Suprapubic skin (tissue), 4 donors: ENCODE measurements around the gene PLAAT5.

Experiments
- EP300 ChIP-seq: sonication (generic); formaldehyde crosslinking; IDR thresholded peaks from one replicate; pipeline ENCODE4 v1.6.1; 2017; ENCODE audit warnings: antibody characterized with exemption
- POLR2A ChIP-seq, 2 donors: fragments of 450-650 bp; IDR thresholded peaks; one replicate each; pipeline ENCODE4 v1.6.1; 2017; ENCODE audit warnings: antibody characterized with exemption in 2 of 2, mild to moderate bottlenecking in 2 of 2, moderate library complexity in 2 of 2
- POLR2AphosphoS5 ChIP-seq, 3 donors: sonication (generic); formaldehyde crosslinking; IDR thresholded peaks; one replicate each; pipeline ENCODE4 v1.6.1; 2017; ENCODE audit warnings: antibody characterized with exemption in 3 of 3
- TF ChIP-seq, protein P1 (sequence below), 2 donors: fragments of 200-600 bp in 1 of 2; fragments of 450-650 bp in 1 of 2; sonication (generic) in 1 of 2; IDR thresholded peaks; one replicate each; pipeline ENCODE4 v1.5.1; 2016 to 2019; ENCODE audit warnings: antibody characterized with exemption in 2 of 2, mild to moderate bottlenecking in 1 of 2, moderate library complexity in 1 of 2

DNA sequence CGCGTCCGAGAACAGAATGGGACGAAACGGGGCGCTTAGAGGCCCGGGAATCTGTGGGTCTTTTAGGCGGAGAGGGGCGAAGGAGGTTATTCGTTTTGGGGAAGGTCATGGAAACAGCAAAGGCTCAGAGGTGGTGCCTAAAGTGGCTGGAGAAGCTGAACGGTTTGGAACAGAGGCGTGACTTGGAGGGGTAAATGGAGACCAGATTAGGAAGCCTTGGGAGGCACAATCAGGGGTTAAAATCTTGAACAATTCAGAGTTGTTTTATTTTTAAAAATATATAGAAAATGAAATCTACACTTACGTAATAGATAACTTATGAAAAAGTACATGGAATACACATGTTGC is 247 bp upstream of the PLAAT5 start:
- no peak for TF ChIP-seq EP300
- TF ChIP-seq, protein P1, sequence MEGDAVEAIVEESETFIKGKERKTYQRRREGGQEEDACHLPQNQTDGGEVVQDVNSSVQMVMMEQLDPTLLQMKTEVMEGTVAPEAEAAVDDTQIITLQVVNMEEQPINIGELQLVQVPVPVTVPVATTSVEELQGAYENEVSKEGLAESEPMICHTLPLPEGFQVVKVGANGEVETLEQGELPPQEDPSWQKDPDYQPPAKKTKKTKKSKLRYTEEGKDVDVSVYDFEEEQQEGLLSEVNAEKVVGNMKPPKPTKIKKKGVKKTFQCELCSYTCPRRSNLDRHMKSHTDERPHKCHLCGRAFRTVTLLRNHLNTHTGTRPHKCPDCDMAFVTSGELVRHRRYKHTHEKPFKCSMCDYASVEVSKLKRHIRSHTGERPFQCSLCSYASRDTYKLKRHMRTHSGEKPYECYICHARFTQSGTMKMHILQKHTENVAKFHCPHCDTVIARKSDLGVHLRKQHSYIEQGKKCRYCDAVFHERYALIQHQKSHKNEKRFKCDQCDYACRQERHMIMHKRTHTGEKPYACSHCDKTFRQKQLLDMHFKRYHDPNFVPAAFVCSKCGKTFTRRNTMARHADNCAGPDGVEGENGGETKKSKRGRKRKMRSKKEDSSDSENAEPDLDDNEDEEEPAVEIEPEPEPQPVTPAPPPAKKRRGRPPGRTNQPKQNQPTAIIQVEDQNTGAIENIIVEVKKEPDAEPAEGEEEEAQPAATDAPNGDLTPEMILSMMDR (IDR thresholded peaks at IDR 0.05): no peak
- no peak for TF ChIP-seq POLR2A (IDR thresholded peaks at IDR 0.05)
- TF ChIP-seq POLR2AphosphoS5 (IDR thresholded peaks at IDR 0.05): no peak
